DMS153 treated with DMSO at 0.1 percent for 48 hours (cell line): ENCODE measurements around the gene RFX3.
A peak's percentile ranks its signal among the peaks of the same experiment; 100 is the strongest.

Experiments used
- DNase-seq: peaks from one replicate; lab custom pipeline; 2025; ENCODE audit not compliant: unreplicated experiment; lab: John Stamatoyannopoulos, UW

The RFX3 gene

GRCh38 chr9:3478549-3478953, 47.2 kb downstream of the RFX3 start:
- no peak for DNase-seq

DNA sequence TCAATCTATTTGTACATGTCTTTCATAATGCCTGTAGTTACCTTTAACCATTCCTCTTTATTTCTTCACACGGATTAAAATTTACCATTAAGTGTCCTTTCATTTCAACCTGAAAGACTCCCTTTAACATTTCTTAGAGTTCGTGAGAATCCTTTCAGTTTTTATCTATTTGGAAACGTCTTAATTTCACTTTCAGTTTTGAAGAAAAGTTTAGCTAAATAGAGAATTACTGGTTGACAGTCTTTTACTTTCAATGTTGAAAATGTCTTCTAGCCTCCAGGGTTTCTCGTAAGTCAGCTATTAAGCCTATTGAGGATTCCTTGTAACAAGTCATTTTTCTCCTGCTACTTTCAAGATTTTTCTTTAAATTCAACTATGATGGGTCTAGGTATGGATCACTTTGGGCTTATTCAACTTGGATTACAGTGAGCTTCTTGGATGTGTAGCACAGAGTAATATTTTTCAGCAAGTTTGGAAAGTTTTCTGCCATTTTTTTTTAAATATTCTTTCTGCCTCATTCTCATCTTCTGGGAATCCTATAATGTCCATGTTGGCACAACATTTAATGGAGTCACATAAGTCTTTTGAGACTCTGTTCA, 48.5 kb downstream of the RFX3 start:
- DNase-seq: no peak

- no peak for DNase-seq
These were observed 50.3 kb downstream of the RFX3 start for GRCh38 chr9:3475300-3476020.

DNA sequence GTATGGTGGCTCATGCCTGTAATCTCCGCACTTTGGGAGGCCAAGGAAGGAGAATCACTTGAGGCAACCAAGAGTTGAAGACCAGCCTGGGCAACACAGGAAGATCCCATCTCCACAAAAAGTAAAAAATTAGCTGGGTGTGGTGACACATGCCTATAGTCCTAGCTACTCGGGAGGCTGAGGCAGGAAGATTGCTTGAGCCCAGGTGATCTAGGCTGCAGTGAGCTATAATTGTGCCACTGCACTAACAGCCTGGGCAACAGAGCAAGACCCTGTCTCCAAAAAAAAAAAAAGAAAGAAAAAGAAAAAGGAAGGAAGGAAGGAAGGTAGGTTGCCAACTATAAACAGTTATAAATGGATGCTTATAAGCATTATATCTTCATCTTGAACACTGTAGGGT, 51.0 kb downstream of the RFX3 start:
- DNase-seq: no peak

GRCh38 chr9:3473405-3473804, 52.4 kb downstream of the RFX3 start:
- DNase-seq: no peak

DNA sequence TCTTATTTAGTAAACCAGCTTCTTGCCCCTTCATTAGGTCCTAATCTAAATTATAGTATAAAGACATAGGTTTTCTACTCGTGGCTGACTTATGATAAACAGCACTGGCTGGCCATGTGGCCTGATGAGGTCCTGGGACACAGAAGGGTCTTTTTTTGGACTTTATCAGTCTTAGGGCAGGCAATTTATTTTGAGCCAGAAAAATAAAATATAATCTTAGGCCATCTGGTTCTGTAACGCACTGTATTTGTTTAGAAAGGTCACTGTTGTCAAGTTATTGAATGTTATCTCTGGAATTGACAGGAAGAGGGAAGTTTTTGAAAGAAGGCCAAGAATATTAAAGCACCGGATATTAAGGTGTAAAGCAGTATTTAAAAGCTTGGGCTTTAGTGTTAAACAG, 53.9 kb downstream of the RFX3 start:
- no peak for DNase-seq

DNA sequence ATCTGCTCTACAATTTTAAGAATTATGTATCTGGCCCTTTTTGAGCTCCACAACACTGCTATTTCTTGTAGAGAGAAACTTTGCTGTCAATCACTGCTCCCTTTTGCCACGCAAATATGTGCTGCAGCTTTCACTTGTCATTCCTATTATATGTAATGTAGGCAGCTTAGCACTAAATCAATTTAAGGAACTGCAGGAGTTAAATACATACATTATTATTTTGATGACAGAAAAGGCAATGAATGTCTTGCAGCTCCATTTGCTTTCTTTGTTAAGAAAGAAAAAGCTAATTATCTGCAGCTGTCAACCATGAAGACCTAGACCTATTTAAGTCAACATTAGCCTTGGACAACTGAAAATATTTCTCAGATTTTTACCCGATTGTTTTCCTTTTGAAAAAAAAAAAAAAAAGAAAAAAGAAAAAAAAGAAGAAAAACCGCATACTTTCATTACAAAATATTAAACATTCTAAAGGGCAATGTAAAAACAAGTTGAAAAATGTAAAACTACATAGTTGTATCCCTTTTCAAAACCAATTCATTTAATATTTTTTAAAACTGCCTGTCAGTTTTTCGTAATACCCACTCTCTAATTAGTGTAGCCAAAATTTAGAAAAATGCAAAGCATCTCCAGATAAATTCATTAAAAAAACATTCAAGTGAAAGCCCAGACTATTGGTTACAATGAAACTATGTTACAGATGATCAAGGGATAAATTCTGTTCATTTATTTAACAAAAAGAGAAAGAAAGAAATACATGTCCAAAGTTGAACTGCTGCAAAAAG, 57.2 kb downstream of the RFX3 start:
- no peak for DNase-seq

DNA sequence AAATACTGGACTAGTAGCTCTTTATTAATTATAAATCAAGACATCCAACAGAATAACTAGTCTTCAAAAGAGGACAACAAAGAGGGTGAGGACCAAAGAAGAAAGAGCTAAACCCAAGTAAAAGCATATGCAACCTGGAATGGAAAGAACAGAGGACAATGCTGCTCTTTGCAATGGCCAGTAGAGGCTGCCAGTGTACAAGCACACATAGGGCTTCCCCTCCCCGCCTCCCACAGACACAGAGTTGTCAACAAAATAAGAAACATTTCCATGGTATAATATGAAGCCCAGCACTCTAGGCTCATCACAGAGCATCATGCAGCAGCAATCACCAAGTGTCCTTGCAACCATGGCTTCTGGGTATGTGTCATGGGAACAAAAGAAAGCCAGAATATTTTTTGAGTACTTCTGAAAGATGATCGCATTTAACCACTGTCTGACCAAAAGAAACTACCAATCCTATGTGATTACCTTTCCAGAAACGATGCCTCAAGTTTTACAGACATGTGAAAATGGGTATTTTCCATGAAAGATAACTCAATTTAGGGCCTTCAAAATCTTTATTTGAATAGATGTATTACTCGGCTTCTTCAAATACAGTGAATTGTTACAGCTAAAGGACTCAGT, 58.1 kb downstream of the RFX3 start:
- DNase-seq: peak; percentile 44

DNA sequence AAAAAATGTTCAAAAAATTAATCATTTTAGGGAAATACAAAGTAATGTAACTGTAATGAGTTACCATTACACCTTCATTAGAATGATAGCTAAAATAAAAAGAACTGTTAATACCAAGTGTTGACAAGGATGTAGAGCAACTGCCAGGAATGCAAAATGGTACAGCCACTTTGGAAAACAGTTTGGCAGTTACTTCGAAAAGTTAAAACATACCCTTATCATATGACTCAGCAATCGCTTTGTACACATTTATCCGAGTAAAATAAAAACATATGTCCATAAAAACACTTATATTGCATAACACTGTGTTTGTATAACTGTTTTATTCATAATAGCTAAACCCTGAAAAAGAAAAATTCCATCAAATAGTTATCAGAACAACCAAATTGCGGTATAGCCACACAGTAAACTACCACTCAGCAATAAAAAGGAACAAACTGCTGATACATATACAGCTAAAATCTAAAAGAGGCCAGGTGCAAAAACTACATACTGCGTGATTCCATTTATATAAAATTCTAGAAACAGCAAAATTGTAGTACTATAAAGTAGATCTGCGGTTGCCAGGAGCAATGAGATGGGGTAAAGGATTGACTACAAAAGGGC, 61.7 kb downstream of the RFX3 start:
- no peak for DNase-seq

GRCh38 chr9:3458806-3459475, 66.9 kb downstream of the RFX3 start:
- peak; percentile 56 for DNase-seq

GRCh38 chr9:3457175-3457574, 68.6 kb downstream of the RFX3 start:
- no peak for DNase-seq

GRCh38 chr9:3455717-3456116, 70.1 kb downstream of the RFX3 start:
- no peak for DNase-seq

DNA sequence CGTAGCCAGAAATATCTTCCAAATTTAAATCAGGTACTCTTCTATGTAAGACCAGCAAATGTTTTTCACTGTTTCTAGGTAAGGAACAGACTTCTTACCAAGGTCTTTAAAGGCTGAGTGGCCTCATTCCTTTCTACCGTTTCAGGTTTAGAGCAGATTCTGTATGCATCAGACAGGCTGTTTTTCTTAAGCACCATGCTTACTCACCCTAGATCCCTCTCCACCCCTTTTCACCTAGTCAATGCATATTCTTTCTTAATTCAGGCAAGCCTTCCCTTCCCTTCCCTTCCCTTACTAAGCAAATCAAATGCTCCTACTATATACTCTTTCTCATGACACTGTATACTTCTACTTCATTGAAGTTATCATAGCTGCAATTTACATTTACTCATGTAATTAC, 70.7 kb downstream of the RFX3 start:
- DNase-seq: no peak

- DNase-seq: no peak
These were observed 73.8 kb downstream of the RFX3 start for GRCh38 chr9:3451956-3452355.

DNA sequence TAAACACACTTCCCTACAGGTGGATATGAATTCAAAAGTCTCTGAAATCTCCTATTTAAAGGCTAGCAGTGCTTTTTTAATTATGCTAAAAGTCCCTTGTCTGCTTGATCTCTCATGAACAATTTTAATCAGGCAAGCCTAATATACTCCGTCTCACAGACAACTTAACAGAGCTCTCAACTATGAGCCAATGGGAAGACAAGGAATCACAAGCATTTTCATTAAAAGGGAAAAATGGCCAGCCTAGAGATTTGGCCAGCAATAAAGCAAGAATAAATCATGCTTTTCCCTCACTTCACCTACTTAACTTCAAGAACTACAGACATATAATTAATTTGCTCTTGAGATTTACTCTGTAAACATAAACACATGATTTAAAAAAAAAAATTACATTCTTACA, 78.0 kb downstream of the RFX3 start:
- DNase-seq: no peak

DNA sequence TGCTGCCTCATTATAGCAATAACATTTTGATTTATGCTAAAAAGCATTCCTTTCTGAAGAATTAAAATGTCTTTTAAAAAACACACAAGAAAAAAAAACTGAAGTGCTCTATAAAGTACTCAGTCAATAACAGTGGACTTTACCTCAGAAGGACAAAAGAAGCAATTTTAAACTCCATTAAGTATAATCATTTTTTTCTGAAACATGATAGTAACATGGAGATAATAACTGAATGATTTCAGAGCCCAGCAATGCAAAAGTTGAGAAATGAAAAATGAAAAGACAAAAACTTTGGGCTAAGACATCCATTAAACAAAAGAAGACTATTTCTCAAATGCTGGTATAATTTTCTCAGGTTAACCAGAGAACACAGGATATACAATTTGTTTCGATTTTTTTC, 78.7 kb downstream of the RFX3 start:
- DNase-seq: no peak

DNA sequence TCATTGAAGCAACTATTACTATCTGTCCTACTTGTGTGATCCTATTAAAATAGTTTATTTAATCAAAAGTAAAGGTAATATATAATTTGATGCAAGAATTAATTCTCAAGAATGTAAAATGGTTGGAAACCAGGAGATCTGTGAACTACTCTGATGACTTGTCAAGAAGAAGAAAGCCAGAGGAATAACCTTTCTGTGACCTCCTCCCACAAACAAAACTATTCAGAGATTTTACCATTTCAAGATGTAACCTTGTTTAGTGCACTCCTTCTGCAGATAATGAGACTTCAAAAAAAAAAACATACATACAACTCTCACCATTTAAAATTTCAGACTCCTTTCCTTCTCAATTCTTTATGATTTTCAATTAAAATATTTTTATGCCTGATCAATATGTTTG, 79.5 kb downstream of the RFX3 start:
- no peak for DNase-seq

DNA sequence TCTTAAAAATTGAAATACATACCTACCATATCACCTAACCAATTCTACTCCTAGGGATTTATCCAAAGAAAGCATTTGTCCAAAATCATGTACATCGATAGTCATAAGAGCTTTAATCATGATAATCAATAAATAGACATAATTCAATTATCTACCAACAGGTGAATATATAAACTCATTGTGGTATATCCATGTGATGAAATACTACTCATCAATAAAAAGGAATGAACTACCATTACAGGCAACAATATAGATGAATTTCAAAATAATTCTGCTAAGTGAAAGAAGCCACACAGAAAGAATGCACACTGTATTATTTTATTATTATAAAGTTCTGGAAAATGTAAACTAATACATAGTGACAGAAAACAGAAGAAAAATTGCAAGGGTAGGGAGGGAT, 81.8 kb downstream of the RFX3 start:
- no peak for DNase-seq

DNA sequence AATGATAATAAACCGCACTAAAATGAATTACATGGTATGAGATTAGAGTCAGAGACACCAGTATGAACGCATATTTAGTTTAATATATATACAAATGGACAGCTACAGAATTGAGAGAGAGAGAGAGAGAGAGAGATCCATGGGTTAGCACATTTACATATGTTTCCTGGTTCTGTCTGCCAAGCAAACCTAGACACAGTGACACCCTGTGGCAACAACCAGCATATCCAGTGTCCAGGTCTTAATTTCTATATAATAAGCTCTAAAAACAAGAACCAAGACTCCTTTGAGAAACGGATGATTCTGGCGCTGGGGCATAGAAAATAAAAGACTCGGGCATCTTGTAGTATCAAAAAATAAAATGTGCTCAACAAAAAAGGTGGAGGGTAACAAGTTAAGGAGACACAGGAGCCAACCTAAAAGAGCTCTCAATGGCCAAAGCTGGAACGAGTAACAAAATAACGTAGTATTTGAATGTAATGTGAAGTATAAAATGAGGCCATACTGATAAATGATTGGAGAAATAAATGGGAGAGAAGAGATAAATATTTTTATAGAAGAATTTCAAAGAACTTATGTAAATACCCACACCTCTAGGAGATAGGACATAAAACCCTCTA, 84.5 kb downstream of the RFX3 start:
- peak; percentile 31 for DNase-seq

- no peak for DNase-seq
These were observed 89.0 kb downstream of the RFX3 start for GRCh38 chr9:3436629-3437420.
